Measurements from ENCODE around the gene TTBK2.

The TTBK2 gene

DNA sequence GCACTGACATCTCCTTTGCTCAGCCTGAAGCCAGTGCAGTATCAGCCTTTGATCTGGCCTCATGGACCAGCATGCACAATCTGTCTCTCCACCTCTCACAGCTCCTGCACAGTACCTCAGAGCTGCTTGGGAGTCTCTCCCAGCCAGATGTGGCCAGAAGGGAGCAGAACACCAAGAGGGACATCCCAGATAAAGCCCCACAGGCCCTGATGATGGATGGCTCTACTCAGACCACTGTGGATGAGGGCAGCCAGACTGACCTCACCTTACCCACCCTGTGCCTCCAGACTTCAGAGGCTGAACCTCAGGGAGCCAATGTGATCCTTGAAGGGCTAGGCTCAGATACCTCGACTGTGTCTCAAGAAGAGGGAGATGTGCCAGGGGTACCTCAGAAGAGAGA, 228.0 kb downstream of the TTBK2 start:
- no peaks in the 10 kb centered on the region for H3K27me3 ChIP-seq (ENCODE audit: control insufficient read depth in 5 of 5, insufficient read depth in 4 of 5, low read length in 5 of 5)
- no peaks in the 10 kb centered on the region for H3K4me1 ChIP-seq (ENCODE audit: control insufficient read depth in 5 of 5, insufficient read depth in 5 of 5, low read length in 5 of 5)
- H3K9ac ChIP-seq (ENCODE audit: low read length in 5 of 5) = no peak overlapping the region
- no peaks in the 10 kb centered on the region for H3K9me3 ChIP-seq (ENCODE audit: control insufficient read depth in 5 of 5, low read length in 5 of 5)
- H3K4me3 ChIP-seq (ENCODE audit: low read depth in 1 of 5, low read length in 5 of 5) = no peak overlapping the region
- H3K36me3 ChIP-seq (ENCODE audit: control insufficient read depth in 5 of 5, insufficient read depth in 5 of 5, low read length in 5 of 5) = peaks cover 11 to 100% (median 94%) of the 10 kb centered on the region in 5 donors
- no peak overlapping the region for H3K27ac ChIP-seq (ENCODE audit: low read depth, low read length)

DNA sequence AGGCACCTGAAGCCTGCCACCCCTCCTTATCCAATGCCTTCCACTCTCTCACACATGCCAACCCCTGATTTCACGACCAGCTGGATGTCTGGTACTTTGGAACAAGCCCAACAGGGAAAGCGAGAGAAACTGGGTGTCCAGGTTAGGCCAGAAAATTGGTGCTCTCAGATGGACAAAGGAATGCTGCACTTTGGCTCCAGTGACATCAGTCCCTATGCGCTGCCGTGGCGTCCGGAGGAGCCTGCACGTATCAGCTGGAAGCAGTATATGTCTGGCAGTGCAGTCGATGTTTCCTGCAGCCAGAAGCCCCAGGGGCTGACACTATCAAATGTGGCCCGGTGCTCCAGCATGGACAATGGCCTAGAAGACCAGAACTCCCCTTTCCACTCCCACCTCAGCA, 228.8 kb downstream of the TTBK2 start:
- H3K27ac ChIP-seq (ENCODE audit: low read depth, low read length) = no peak overlapping the region
- H3K9me3 ChIP-seq (ENCODE audit: control insufficient read depth in 5 of 5, low read length in 5 of 5) = no peaks in the 10 kb centered on the region
- H3K36me3 ChIP-seq (ENCODE audit: control insufficient read depth in 5 of 5, insufficient read depth in 5 of 5, low read length in 5 of 5) = peaks cover 7 to 100% (median 97%) of the 10 kb centered on the region in 5 donors
- H3K4me1 ChIP-seq (ENCODE audit: control insufficient read depth in 5 of 5, insufficient read depth in 5 of 5, low read length in 5 of 5) = no peaks in the 10 kb centered on the region
- H3K9ac ChIP-seq (ENCODE audit: low read length in 5 of 5) = no peak overlapping the region
- H3K27me3 ChIP-seq (ENCODE audit: control insufficient read depth in 5 of 5, insufficient read depth in 4 of 5, low read length in 5 of 5) = no peaks in the 10 kb centered on the region
- no peak overlapping the region for H3K4me3 ChIP-seq (ENCODE audit: low read depth in 1 of 5, low read length in 5 of 5)

DNA sequence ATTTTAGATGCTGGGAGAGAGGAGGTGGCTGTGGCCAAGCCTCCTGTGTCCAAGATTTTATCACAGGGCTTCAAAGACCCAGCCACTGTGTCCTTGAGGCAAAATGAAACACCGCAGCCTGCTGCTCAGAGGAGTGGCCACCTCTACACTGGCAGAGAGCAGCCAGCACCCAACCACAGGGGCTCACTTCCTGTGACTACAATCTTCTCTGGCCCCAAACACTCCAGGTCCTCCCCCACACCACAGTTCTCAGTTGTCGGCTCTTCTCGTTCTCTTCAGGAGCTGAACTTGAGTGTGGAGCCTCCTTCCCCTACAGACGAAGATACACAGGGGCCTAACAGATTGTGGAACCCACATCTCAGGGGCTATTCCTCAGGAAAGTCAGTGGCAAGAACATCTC, 229.3 kb downstream of the TTBK2 start:
- H3K27ac ChIP-seq (ENCODE audit: low read depth, low read length) = no peak overlapping the region
- H3K36me3 ChIP-seq (ENCODE audit: control insufficient read depth in 5 of 5, insufficient read depth in 5 of 5, low read length in 5 of 5) = peaks cover 4 to 100% (median 98%) of the 10 kb centered on the region in 5 donors
- H3K4me1 ChIP-seq (ENCODE audit: control insufficient read depth in 5 of 5, insufficient read depth in 5 of 5, low read length in 5 of 5) = no peaks in the 10 kb centered on the region
- no peaks in the 10 kb centered on the region for H3K27me3 ChIP-seq (ENCODE audit: control insufficient read depth in 5 of 5, insufficient read depth in 4 of 5, low read length in 5 of 5)
- H3K4me3 ChIP-seq (ENCODE audit: low read depth in 1 of 5, low read length in 5 of 5) = no peak overlapping the region
- H3K9me3 ChIP-seq (ENCODE audit: control insufficient read depth in 5 of 5, low read length in 5 of 5) = no peaks in the 10 kb centered on the region
- no peak overlapping the region for H3K9ac ChIP-seq (ENCODE audit: low read length in 5 of 5)

Data from subcutaneous abdominal adipose tissue (tissue), 5 donors.